Right atrium auricular region (tissue), 2 donors: ENCODE results near the gene PLD5. TPM values are rescaled to one million over a fixed set of nuclear protein-coding genes. Genes with fewer than 3 reads are reported as not detected.

ENCODE experiments used
- DNase-seq: peaks from one replicate; pipeline ENCODE4 v3.0.0-alpha.2; 2019; ENCODE audit warnings: low spot score
- H3K27ac ChIP-seq, 2 donors: fragments of 200-600 bp; sonication (generic); 1 replicate in 1 of 2; 2 replicates in 1 of 2; pipeline ENCODE4 v1.5.1; 2016 to 2019
- H3K27me3 ChIP-seq, 2 donors: fragments of 200-600 bp; sonication (generic); one replicate each; pipeline versions ENCODE4 v1.5.1 to v1.6.0; 2017 to 2019
- H3K36me3 ChIP-seq: fragments of 200-600 bp; sonication (generic); one replicate; pipeline ENCODE4 v1.5.1; 2016
- H3K4me1 ChIP-seq, 2 donors: fragments of 200-600 bp; sonication (generic); one replicate each; pipeline versions ENCODE4 v1.5.1 to v1.6.0; 2017 to 2019
- H3K4me3 ChIP-seq, 2 donors: fragments of 200-600 bp; sonication (generic); 1 replicate in 1 of 2; 2 replicates in 1 of 2; pipeline ENCODE4 v1.5.1; 2017 to 2019; ENCODE audit warnings: mild to moderate bottlenecking in 1 of 2, moderate library complexity in 1 of 2
- H3K9me3 ChIP-seq, 2 donors: fragments of 200-600 bp; sonication (generic); one replicate each; pipeline ENCODE4 v1.5.1; 2019
- total RNA-seq, 2 donors: library from RNA; depleted of rRNA; stranded (reverse); fragments of >200 nt; gene quantifications; one replicate each; pipeline ENCODE4 v1.1.0, GENCODE V29; 2016
- TF ChIP-seq, protein P1 (sequence below), 2 donors: fragments of 200-600 bp; sonication (generic); IDR thresholded peaks; one replicate each; pipeline ENCODE4 v1.5.1; 2019; ENCODE audit warnings: antibody characterized with exemption in 2 of 2

The PLD5 gene
- total RNA-seq, 2 donors from 2014 or later: 0.12 to 0.19 TPM

DNA sequence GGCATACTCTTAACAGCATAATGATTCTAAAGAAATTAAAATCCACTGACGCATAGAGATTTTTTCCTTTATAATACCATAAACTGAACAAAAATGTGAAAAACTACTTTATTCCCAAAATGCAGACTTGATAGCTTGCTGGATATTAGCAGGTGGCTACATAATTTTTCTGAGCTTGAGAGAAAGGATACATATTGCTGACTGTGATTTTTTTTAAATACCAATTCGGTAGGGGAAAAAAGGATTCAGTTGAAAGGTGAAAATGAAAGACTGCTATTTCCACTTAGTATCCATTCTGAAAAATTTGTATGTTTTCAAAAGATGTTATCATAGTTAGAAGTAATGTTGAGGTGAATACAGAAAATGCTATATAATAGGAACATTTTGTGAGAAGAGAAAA, 435.6 kb downstream of the PLD5 start:
- TF ChIP-seq, protein P1, sequence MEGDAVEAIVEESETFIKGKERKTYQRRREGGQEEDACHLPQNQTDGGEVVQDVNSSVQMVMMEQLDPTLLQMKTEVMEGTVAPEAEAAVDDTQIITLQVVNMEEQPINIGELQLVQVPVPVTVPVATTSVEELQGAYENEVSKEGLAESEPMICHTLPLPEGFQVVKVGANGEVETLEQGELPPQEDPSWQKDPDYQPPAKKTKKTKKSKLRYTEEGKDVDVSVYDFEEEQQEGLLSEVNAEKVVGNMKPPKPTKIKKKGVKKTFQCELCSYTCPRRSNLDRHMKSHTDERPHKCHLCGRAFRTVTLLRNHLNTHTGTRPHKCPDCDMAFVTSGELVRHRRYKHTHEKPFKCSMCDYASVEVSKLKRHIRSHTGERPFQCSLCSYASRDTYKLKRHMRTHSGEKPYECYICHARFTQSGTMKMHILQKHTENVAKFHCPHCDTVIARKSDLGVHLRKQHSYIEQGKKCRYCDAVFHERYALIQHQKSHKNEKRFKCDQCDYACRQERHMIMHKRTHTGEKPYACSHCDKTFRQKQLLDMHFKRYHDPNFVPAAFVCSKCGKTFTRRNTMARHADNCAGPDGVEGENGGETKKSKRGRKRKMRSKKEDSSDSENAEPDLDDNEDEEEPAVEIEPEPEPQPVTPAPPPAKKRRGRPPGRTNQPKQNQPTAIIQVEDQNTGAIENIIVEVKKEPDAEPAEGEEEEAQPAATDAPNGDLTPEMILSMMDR (IDR thresholded peaks at IDR 0.05): no peak
- H3K36me3 ChIP-seq: no peaks in the 10 kb centered on the region
- DNase-seq: no peak

DNA sequence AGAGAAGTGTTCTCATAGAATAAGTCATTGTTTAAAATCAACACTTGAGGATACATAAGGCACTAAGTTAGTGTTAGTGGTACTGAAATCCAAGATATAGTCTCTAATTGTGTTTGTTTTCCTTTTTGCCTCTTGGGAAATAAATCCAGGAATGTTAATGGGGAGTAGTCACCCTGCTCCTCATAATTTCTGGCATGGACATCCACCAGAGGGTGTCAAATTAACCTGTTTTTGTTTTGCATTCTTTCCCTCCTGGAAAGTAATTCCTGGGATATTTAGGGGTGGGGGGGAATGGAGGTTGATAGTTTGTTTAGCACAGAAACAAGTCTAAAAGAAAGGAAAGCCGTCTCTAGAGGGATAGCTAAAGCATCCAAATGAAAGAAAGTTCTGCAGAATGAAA, 437.8 kb downstream of the PLD5 start:
- Histone ChIP-seq H3K27ac (no peak overlapping the region), H3K27me3 (no peaks in the 10 kb centered on the region), H3K4me1 (no peaks in the 10 kb centered on the region), H3K4me3 (no peak overlapping the region), H3K36me3 (no peaks in the 10 kb centered on the region), H3K9me3 (no peaks in the 10 kb centered on the region)
- TF ChIP-seq, protein P1 (IDR thresholded peaks at IDR 0.05): no peak
- no peak for DNase-seq

More for the DNA sequence above, 435.6 kb downstream of the PLD5 start:
- Histone ChIP-seq H3K9me3 (no peaks in the 10 kb centered on the region), H3K27me3 (no peaks in the 10 kb centered on the region), H3K4me3 (no peak overlapping the region), H3K4me1 (no peaks in the 10 kb centered on the region), H3K27ac (no peak overlapping the region)

DNA sequence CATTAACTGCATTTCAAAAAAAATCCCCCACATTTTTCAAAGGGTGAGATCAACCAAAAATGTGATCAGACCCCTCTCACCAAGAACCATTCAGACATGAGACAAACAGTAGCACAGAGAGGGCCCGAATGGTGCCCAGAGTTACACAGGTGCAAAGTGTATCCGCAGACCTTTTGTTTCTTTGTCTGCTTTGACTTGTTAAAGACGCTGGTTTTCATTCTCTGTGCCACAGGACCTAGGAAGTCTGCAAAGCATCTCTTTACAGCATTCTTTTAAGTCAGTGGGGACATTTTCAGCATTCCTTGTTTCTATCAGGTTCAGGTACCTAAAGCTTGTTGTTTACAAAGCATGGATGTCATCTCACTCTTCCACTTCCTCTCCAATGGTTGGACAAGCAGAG, 438.4 kb downstream of the PLD5 start:
- no peaks in the 10 kb centered on the region for H3K36me3 ChIP-seq
- DNase-seq: no peak
- H3K9me3 ChIP-seq: no peaks in the 10 kb centered on the region
- no peak overlapping the region for H3K27ac ChIP-seq
- no peaks in the 10 kb centered on the region for H3K27me3 ChIP-seq
- TF ChIP-seq, protein P1 (IDR thresholded peaks at IDR 0.05): no peak
- no peaks in the 10 kb centered on the region for H3K4me1 ChIP-seq
- no peak overlapping the region for H3K4me3 ChIP-seq

- Histone ChIP-seq H3K27ac (no peak overlapping the region), H3K4me3 (no peak overlapping the region), H3K27me3 (no peaks in the 10 kb centered on the region), H3K9me3 (no peaks in the 10 kb centered on the region), H3K4me1 (no peaks in the 10 kb centered on the region), H3K36me3 (no peaks in the 10 kb centered on the region)
- TF ChIP-seq, protein P1 (IDR thresholded peaks at IDR 0.05): no peak
- DNase-seq: no peak
Observed at GRCh38 chr1:242083742-242084141, 440.8 kb downstream of the PLD5 start.

GRCh38 chr1:242081446-242081845, 443.1 kb downstream of the PLD5 start:
- H3K4me3 ChIP-seq: no peak overlapping the region
- H3K4me1 ChIP-seq: no peaks in the 10 kb centered on the region
- no peak for DNase-seq
- no peaks in the 10 kb centered on the region for H3K27me3 ChIP-seq
- no peak overlapping the region for H3K27ac ChIP-seq
- TF ChIP-seq, protein P1 (IDR thresholded peaks at IDR 0.05): no peak
- no peaks in the 10 kb centered on the region for H3K36me3 ChIP-seq
- H3K9me3 ChIP-seq: no peaks in the 10 kb centered on the region

GRCh38 chr1:242065813-242066212, 458.7 kb downstream of the PLD5 start:
- no peaks in the 10 kb centered on the region for H3K9me3 ChIP-seq
- H3K4me1 ChIP-seq: no peaks in the 10 kb centered on the region
- TF ChIP-seq, protein P1 (IDR thresholded peaks at IDR 0.05): no peak
- no peak overlapping the region for H3K27ac ChIP-seq
- H3K27me3 ChIP-seq: no peaks in the 10 kb centered on the region
- H3K4me3 ChIP-seq: no peak overlapping the region
- no peaks in the 10 kb centered on the region for H3K36me3 ChIP-seq
- DNase-seq: no peak
